HCT116 (cell line): Measurements from ENCODE around the gene PHKG2. TPM values are rescaled to one million over a fixed set of nuclear protein-coding genes. Genes with fewer than 3 reads are reported as not detected.
A peak's percentile ranks its signal among the peaks of the same experiment; 100 is the strongest.

Source experiments
- ATAC-seq: fragments of 200-7000 bp; cut with Tn5 transposase; 2 replicates; pipeline ENCODE4 v1.9.1; 2020; ENCODE audit warnings: mild to moderate bottlenecking, moderate library complexity
- BruUV-seq: library from RNA; stranded (reverse); fragments of 400-500 nt; replicated peaks from 2 replicates; lab custom pipeline; 2021; lab: Mats Ljungman, UMichigan
- CTCF ChIA-PET: fragments of 300-600 bp; sonication (Branson Sonifier 250); formaldehyde crosslinking; loops from one replicate; lab custom pipeline; 2021; ENCODE audit warnings: antibody characterized with exemption; lab: Charles Lee
- POLR2A ChIA-PET: fragments of 300-600, 350-600 bp; sonication (Branson Sonifier 250); formaldehyde crosslinking; loops from one replicate; lab custom pipeline; 2021; ENCODE audit warnings: antibody characterized with exemption; lab: Charles Lee
- RAD21 ChIA-PET, 2 experiments: fragments of 300-600 bp; sonication (Branson Sonifier 250); formaldehyde crosslinking; loops; one replicate each; lab custom pipeline; 2023; ENCODE audit warnings: low total read pairs in 2 of 2; ENCODE audit not compliant: uncharacterized antibody in 2 of 2, unreplicated experiment in 2 of 2, low non-redundant PET in 1 of 2; lab: Charles Lee
- DNase-seq: peaks from one replicate; pipeline ENCODE4 v3.0.0-alpha.2; 2010; ENCODE audit warnings: low read depth, low spot score
- H2AFZ ChIP-seq: fragments of 200-600 bp; shearing (Covaris generic), sonication (generic); 2 replicates; pipeline ENCODE4 v1.6.1; 2017; ENCODE audit warnings: low read depth, mixed run types, mixed read lengths, antibody characterized with exemption, low read length; ENCODE audit not compliant: poor library complexity, severe bottlenecking
- H3K27ac ChIP-seq: 2 replicates; pipeline ENCODE4 v1.5.1; 2012; ENCODE audit warnings: low read depth, low read length
- H3K27me3 ChIP-seq: fragments of 200-600 bp; sonication (generic); 2 replicates; pipeline ENCODE4 v1.6.1; 2016; ENCODE audit warnings: mixed run types, low read length, mixed read lengths; ENCODE audit not compliant: insufficient read depth
- H3K36me3 ChIP-seq, 2 experiments: fragments of 200-500 bp in 1 of 2; fragments of 200-600 bp in 1 of 2; sonication (Bioruptor generic) in 1 of 2; sonication (generic) in 1 of 2; 2 replicates each; pipeline versions ENCODE4 v1.5.1 to v1.6.1; 2014 to 2016; ENCODE audit warnings: low read length in 2 of 2, inconsistent platforms in 1 of 2, mixed read lengths in 1 of 2, mixed run types in 1 of 2; ENCODE audit not compliant: insufficient read depth in 2 of 2, control insufficient read depth in 1 of 2
- H3K4me1 ChIP-seq, 2 experiments: fragments of 200-600 bp in 1 of 2; sonication (generic) in 1 of 2; 2 replicates each; pipeline versions ENCODE4 v1.5.1 to v1.6.1; 2012 to 2017; ENCODE audit warnings: low read length in 2 of 2, inconsistent platforms in 1 of 2, mild to moderate bottlenecking in 1 of 2, mixed read lengths in 1 of 2, mixed run types in 1 of 2, moderate library complexity in 1 of 2; ENCODE audit not compliant: insufficient read depth in 2 of 2, control insufficient read depth in 1 of 2
- H3K4me2 ChIP-seq: fragments of 200-600 bp; sonication (generic); 2 replicates; pipeline ENCODE4 v1.6.1; 2017; ENCODE audit warnings: mixed run types, low read length, mixed read lengths
- H3K4me3 ChIP-seq, 2 experiments: fragments of 200-600 bp in 1 of 2; sonication (generic) in 1 of 2; replicated peaks in 1 of 2; 2 replicates each; pipeline ENCODE4 v1.5.1; 2011 to 2016; ENCODE audit warnings: low read length in 2 of 2, control low read depth in 1 of 2, low read depth in 1 of 2, mild to moderate bottlenecking in 1 of 2, mixed read lengths in 1 of 2, mixed run types in 1 of 2
- H3K79me2 ChIP-seq: fragments of 200-600 bp; sonication (generic); 2 replicates; pipeline ENCODE4 v1.6.1; 2017; ENCODE audit warnings: mild to moderate bottlenecking, mixed run types, low read length, moderate library complexity, mixed read lengths; ENCODE audit not compliant: insufficient read depth
- H3K9ac ChIP-seq: fragments of 200-600 bp; sonication (generic); 2 replicates; pipeline ENCODE4 v1.6.1; 2016; ENCODE audit warnings: low read length, mixed read lengths
- H3K9me2 ChIP-seq: fragments of 200-600 bp; sonication (generic), shearing (Covaris generic); 2 replicates; pipeline ENCODE4 v1.6.1; 2017; ENCODE audit warnings: mixed run types, mild to moderate bottlenecking, moderate library complexity; ENCODE audit not compliant: insufficient read depth
- H3K9me3 ChIP-seq, 2 experiments: fragments of 200-500 bp in 1 of 2; fragments of 200-600 bp in 1 of 2; sonication (Bioruptor generic) in 1 of 2; sonication (generic) in 1 of 2; 2 replicates each; pipeline ENCODE4 v1.6.1; 2014 to 2017; ENCODE audit warnings: low read length in 2 of 2, mixed read lengths in 2 of 2, inconsistent platforms in 1 of 2, low read depth in 1 of 2, mild to moderate bottlenecking in 1 of 2, mixed run types in 1 of 2, moderate library complexity in 1 of 2; ENCODE audit not compliant: control insufficient read depth in 1 of 2, insufficient read depth in 1 of 2
- H4K20me1 ChIP-seq: fragments of 200-600 bp; sonication (generic), shearing (Covaris generic); 2 replicates; pipeline ENCODE4 v1.6.1; 2017; ENCODE audit warnings: mixed run types, mild to moderate bottlenecking, moderate library complexity; ENCODE audit not compliant: insufficient read depth
- CBX3 ChIP-seq: IDR thresholded peaks from 2 replicates; pipeline ENCODE4 v1.6.1; 2012; ENCODE audit warnings: low read depth
- CEBPB ChIP-seq: IDR thresholded peaks from 2 replicates; pipeline ENCODE4 v1.6.1; 2012; ENCODE audit warnings: low read depth
- CTCF ChIP-seq, 3 experiments: fragments of 200-600 bp in 1 of 3; sonication (generic) in 1 of 3; IDR thresholded peaks in 2 of 3; conservative IDR thresholded peaks in 1 of 3; 2 replicates each; pipeline ENCODE4 v1.5.1; 2012 to 2017; ENCODE audit warnings: low read depth in 2 of 3, low read length in 2 of 3, antibody characterized with exemption in 1 of 3, borderline replicate concordance in 1 of 3, control low read depth in 1 of 3, mild to moderate bottlenecking in 1 of 3, mixed read lengths in 1 of 3, mixed run types in 1 of 3, moderate library complexity in 1 of 3; ENCODE audit not compliant: insufficient read depth in 1 of 3
- ELF1 ChIP-seq: IDR thresholded peaks from 2 replicates; pipeline ENCODE4 v1.6.1; 2012; ENCODE audit warnings: low read depth, borderline replicate concordance
- JUND ChIP-seq: IDR thresholded peaks from 2 replicates; pipeline ENCODE4 v1.6.1; 2012
- POLR2A ChIP-seq: IDR thresholded peaks from 2 replicates; pipeline ENCODE4 v1.7.0; 2011; ENCODE audit warnings: borderline replicate concordance; ENCODE audit not compliant: insufficient read depth, insufficient read length; ENCODE audit errors: extremely low read depth
- REST ChIP-seq: IDR thresholded peaks from 2 replicates; pipeline ENCODE4 v1.6.1; 2012; ENCODE audit warnings: low read depth
- SIN3A ChIP-seq: IDR thresholded peaks from 2 replicates; pipeline ENCODE4 v1.6.1; 2012; ENCODE audit warnings: low read depth
- SRF ChIP-seq: IDR thresholded peaks from 2 replicates; pipeline ENCODE4 v1.6.1; 2012; ENCODE audit warnings: low read depth
- TCF7L2 ChIP-seq: IDR thresholded peaks from 2 replicates; pipeline ENCODE4 v1.7.0; 2011; ENCODE audit warnings: borderline replicate concordance, inconsistent platforms; ENCODE audit not compliant: insufficient read depth, insufficient read length; ENCODE audit errors: extremely low read depth
- YY1 ChIP-seq: IDR thresholded peaks from 2 replicates; pipeline ENCODE4 v1.6.1; 2011; ENCODE audit warnings: low read length, low read depth, moderate library complexity, mild to moderate bottlenecking; ENCODE audit not compliant: insufficient replicate concordance; ENCODE audit errors: extremely low read depth
- ZNF274 ChIP-seq: fragments of 200-500 bp; sonication (Bioruptor generic); IDR thresholded peaks from 2 replicates; pipeline ENCODE4 v1.6.1; 2014; ENCODE audit warnings: mild to moderate bottlenecking, low read depth, low read length, inconsistent platforms
- intact Hi-C: fragments of 100-400 bp; cut with micrococcal nuclease; formaldehyde crosslinking; loops from 2 replicates; pipeline ENCODE4 v1.10.0; 2022
- total RNA-seq: library from RNA; stranded (reverse); gene quantifications from one replicate; pipeline ENCODE4 v1.2.1, GENCODE V29; 2021; ENCODE audit not compliant: unreplicated experiment

Gene PHKG2
- total RNA-seq, 1 experiment from 2014 or later = 32.6 TPM

GRCh38 chr16:30746638-30747175 lies 1.5 kb upstream of the PHKG2 start:
- intact Hi-C loops = no loop called here
- H3K4me1 ChIP-seq = peaks cover 12 to 22% of the 10 kb centered on the region in 2 experiments
- RAD21 ChIA-PET = no interaction called here
- ATAC-seq = no peak
- H3K27me3 ChIP-seq = no peaks in the 10 kb centered on the region
- H3K4me3 ChIP-seq = no peak overlapping the region
- no TSS peak for BruUV-seq
- peaks cover 27% of the 10 kb centered on the region for H3K79me2 ChIP-seq
- TF ChIP-seq JUND = no peak
- no peak for TF ChIP-seq CEBPB
- TF ChIP-seq CBX3 = no peak
- TF ChIP-seq, all 23 proteins: peak for 0
- ChIA-PET POLR2A (no interaction called here), CTCF (no interaction called here)
- no peaks in the 10 kb centered on the region for H4K20me1 ChIP-seq
- no peaks in the 10 kb centered on the region for H3K9me3 ChIP-seq
- no peaks in the 10 kb centered on the region for H3K9me2 ChIP-seq
- no peak overlapping the region for H2AFZ ChIP-seq
- peaks cover 13 to 32% of the 10 kb centered on the region in 2 experiments; a peak in 3 of 4 replicates for H3K36me3 ChIP-seq
- H3K4me2 ChIP-seq = peak overlapping the region; percentile 88; the same call in 1 of the 2 replicates
- H3K9ac ChIP-seq = peak overlapping the region; percentile 83
- no peak for DNase-seq
- peak overlapping the region; percentile 69; the same call in 1 of the 2 replicates for H3K27ac ChIP-seq

- no peaks in the 10 kb centered on the region for H3K27me3 ChIP-seq
- TF ChIP-seq SRF (no peak), REST (no peak), SIN3A (no peak), CTCF (IDR thresholded peaks at IDR 0.05 in 2 of 3, conservative IDR thresholded peaks at IDR 0.05 in 1 of 3; ENCODE audit: borderline replicate concordance in 1 of 3, insufficient read depth in 1 of 3, low read depth in 2 of 3, low read length in 2 of 3) (no peak), TCF7L2 (no peak), ZNF274 (no peak), POLR2A (no peak), ELF1 (no peak), YY1 (no peak)
- TF ChIP-seq, all 23 proteins: peak for 0
- peak overlapping the region; percentile 69 for H3K27ac ChIP-seq
- ATAC-seq (no peak), DNase-seq (no peak)
- H3K4me2 ChIP-seq = peak overlapping the region; percentile 88
- no peaks in the 10 kb centered on the region for H4K20me1 ChIP-seq
- H3K36me3 ChIP-seq = peaks cover 13 to 26% of the 10 kb centered on the region in 2 experiments; a peak in 3 of 4 replicates
- ChIA-PET POLR2A (interaction anchor here (0.8 to 1.5 kb wide), 3 partner anchors 13 to 58 kb away, joined by 3 to 7 read pairs (median 7); no protein-coding TSS in a partner anchor), RAD21 (no interaction called here), CTCF (interaction anchor here (0.7 to 1.4 kb wide), 3 partner anchors 67 to 317 kb away, joined by 3 to 5 read pairs (median 3); partner anchors contain the start of gene DCTPP1)
- H3K4me3 ChIP-seq = peak overlapping the region; percentile 37 to 69
- peak overlapping the region; percentile 83 for H3K9ac ChIP-seq
- no TSS peak for BruUV-seq
- H3K79me2 ChIP-seq = peaks cover 21% of the 10 kb centered on the region
- no peaks in the 10 kb centered on the region for H3K9me3 ChIP-seq
- intact Hi-C loops = no loop called here
- no peak overlapping the region for H2AFZ ChIP-seq
- peaks cover 8 to 16% of the 10 kb centered on the region in 2 experiments; a peak in 3 of 4 replicates for H3K4me1 ChIP-seq
- no peaks in the 10 kb centered on the region for H3K9me2 ChIP-seq
These were observed 894 bp upstream of the PHKG2 start for GRCh38 chr16:30747331-30747730.
